Calu3 (cell line): ENCODE measurements around the gene SLC12A5. TPM values are rescaled to one million over a fixed set of nuclear protein-coding genes. Genes with fewer than 3 reads are reported as not detected.

ENCODE experiments used
- BruUV-seq: library from RNA; stranded (reverse); fragments of 400-500 nt; replicated peaks from 2 replicates; lab custom pipeline; 2021; lab: Mats Ljungman, UMichigan
- CTCF ChIA-PET: fragments of 300-600 bp; sonication (Branson Sonifier 250); formaldehyde crosslinking; loops from one replicate; lab custom pipeline; 2022; ENCODE audit warnings: antibody characterized with exemption; lab: Charles Lee
- DNase-seq: peaks from one replicate; pipeline ENCODE4 v3.0.0; 2022
- H3K27ac Mint-ChIP-seq: one replicate; pipeline ENCODE4 v1.8.0; 2022; ENCODE audit warnings: mixed read lengths; ENCODE audit not compliant: unreplicated experiment
- H3K27me3 Mint-ChIP-seq: one replicate; pipeline ENCODE4 v1.8.0; 2022; ENCODE audit warnings: mixed read lengths; ENCODE audit not compliant: unreplicated experiment
- H3K36me3 Mint-ChIP-seq: one replicate; pipeline ENCODE4 v1.8.0; 2022; ENCODE audit warnings: mild to moderate bottlenecking, moderate library complexity, mixed read lengths; ENCODE audit not compliant: insufficient read depth, unreplicated experiment
- H3K4me1 Mint-ChIP-seq: one replicate; pipeline ENCODE4 v1.8.0; 2022; ENCODE audit warnings: mild to moderate bottlenecking, low read depth, mixed read lengths; ENCODE audit not compliant: unreplicated experiment
- H3K4me3 Mint-ChIP-seq: one replicate; pipeline ENCODE4 v1.8.0; 2022; ENCODE audit warnings: mild to moderate bottlenecking, low read depth, moderate library complexity, mixed read lengths; ENCODE audit not compliant: unreplicated experiment
- H3K9me3 Mint-ChIP-seq: one replicate; pipeline ENCODE4 v1.8.0; 2022; ENCODE audit warnings: low read depth, mixed read lengths; ENCODE audit not compliant: unreplicated experiment
- CTCF ChIP-seq: fragments of 200-600 bp; IDR thresholded peaks from one replicate; pipeline ENCODE4 v1.8.0; 2022; ENCODE audit warnings: antibody characterized with exemption; ENCODE audit not compliant: unreplicated experiment
- intact Hi-C: fragments of 100-400 bp; cut with micrococcal nuclease; formaldehyde crosslinking; loops from one replicate; pipeline ENCODE4 v1.10.0; 2022; ENCODE audit not compliant: unreplicated experiment
- total RNA-seq: library from RNA; stranded (reverse); gene quantifications from 2 replicates; pipeline ENCODE4 v1.2.3, GENCODE V29; 2022

Gene SLC12A5
- total RNA-seq, 1 experiment from 2014 or later: 2.1 TPM

DNA sequence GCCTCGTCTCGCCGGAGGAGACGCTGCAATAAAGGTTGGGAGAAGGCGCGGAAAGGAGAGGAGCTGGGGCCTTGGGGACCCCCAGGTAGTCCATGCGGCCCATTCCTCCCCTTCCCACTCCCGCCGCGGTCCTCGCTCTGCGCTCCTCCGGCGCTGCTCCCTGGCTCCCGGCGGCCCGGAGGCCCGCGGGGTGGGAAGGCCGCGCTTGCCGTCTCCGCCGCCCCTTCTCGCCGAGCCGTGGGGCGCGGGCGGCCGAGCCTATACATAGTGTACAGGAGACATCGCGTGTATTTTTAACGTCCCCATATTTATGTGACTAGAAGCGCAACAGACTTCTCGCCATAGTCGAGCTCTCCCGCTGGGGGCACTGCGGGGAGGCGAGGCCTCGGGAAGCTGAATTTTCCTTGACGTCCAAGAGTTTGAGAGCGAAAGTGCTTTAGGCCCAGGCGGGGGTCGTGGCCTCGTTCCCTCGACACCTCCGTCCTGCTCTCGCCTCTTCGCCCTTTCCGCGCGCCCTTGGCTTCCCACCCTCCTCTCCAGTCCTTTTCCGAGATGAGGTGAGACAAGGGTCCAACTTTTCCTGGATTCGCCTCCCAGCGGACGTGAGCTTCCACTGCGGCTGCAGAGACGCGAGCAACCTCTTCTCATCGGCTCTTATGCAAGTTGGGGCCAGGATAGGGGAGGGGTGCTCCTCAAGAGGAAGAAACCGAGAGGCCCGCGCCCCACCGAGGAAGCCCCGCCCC lies 29.0 kb downstream of the SLC12A5 start:
- CTCF ChIA-PET: interaction anchor here (0.8 to 1.7 kb wide), 2 partner anchors 15 to 34 kb away, joined by 4 read pairs; no protein-coding TSS in a partner anchor
- no peaks in the 10 kb centered on the region for H3K4me1 Mint-ChIP-seq
- no peak for TF ChIP-seq CTCF
- DNase-seq: no peak
- peaks cover 33% of the 10 kb centered on the region for H3K27me3 Mint-ChIP-seq
- H3K36me3 Mint-ChIP-seq: peaks cover 20% of the 10 kb centered on the region
- H3K27ac Mint-ChIP-seq: no peak overlapping the region
- BruUV-seq: no TSS peak
- no peak overlapping the region for H3K4me3 Mint-ChIP-seq
- no peaks in the 10 kb centered on the region for H3K9me3 Mint-ChIP-seq
- intact Hi-C loops: no loop called here

DNA sequence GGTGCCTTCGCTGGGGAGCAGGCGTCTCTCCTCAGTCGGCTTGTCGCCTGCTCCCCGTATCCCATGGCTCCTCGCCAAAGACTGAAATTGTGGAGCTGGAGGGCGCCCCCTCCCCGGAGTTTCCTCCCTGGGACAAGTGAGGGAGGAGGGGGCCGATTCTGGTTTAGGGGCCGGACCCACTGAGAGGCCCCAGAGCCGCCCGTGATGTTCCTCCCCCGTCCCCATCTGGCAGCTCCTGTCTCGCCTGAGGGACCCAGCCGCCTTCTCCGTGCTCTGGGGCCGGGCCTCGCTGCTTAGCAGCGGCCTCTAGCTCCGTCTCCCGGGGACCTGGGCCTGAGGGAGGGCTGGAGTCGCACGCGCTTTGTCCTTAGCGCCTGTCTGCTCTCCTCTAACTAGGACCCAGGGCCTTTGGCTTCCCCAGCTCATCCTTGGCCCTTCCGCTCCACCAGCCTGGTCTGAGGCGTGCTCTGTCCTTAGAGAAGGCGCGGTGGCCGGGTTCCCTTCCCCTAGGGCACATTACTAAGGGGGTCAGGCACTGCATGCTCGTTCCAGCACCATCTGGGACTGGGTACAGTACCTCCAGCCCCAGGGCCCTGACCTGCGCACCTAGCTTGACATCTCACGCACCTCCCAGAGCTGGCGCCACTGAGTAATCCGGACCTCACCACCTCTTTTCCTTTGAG lies 29.7 kb downstream of the SLC12A5 start:
- no peak overlapping the region for H3K4me3 Mint-ChIP-seq
- CTCF ChIA-PET: interaction anchor here (0.8 to 1.7 kb wide), 2 partner anchors 16 to 35 kb away, joined by 4 read pairs; no protein-coding TSS in a partner anchor

GRCh38 chr20:46060301-46060881 lies 31.4 kb downstream of the SLC12A5 start:
- Mint-ChIP-seq H3K27ac (no peak overlapping the region), H3K4me1 (no peaks in the 10 kb centered on the region), H3K9me3 (no peaks in the 10 kb centered on the region), H3K27me3 (peaks cover 9% of the 10 kb centered on the region), H3K36me3 (peaks cover 41% of the 10 kb centered on the region), H3K4me3 (no peak overlapping the region)
- no TSS peak for BruUV-seq
- intact Hi-C loops: no loop called here
- CTCF ChIA-PET: no interaction called here
- DNase-seq: no peak
- no peak for TF ChIP-seq CTCF

More for the DNA sequence above, 29.7 kb downstream of the SLC12A5 start:
- no TSS peak for BruUV-seq
- no peaks in the 10 kb centered on the region for H3K9me3 Mint-ChIP-seq
- H3K27me3 Mint-ChIP-seq: peaks cover 26% of the 10 kb centered on the region
- no peak for DNase-seq
- no peaks in the 10 kb centered on the region for H3K4me1 Mint-ChIP-seq
- no peak overlapping the region for H3K27ac Mint-ChIP-seq
- TF ChIP-seq CTCF: no peak
- peaks cover 25% of the 10 kb centered on the region for H3K36me3 Mint-ChIP-seq
- intact Hi-C loops: no loop called here

GRCh38 chr20:46060975-46061374 lies 32.0 kb downstream of the SLC12A5 start:
- DNase-seq: no peak
- no TSS peak for BruUV-seq
- intact Hi-C loops: no loop called here
- CTCF ChIA-PET: interaction anchor here (0.7 kb wide), 1 partner anchor 138 kb away, joined by 3 read pairs; no protein-coding TSS in a partner anchor
- no peak overlapping the region for H3K27ac Mint-ChIP-seq
- H3K9me3 Mint-ChIP-seq: no peaks in the 10 kb centered on the region
- no peak overlapping the region for H3K4me3 Mint-ChIP-seq
- peaks cover 3% of the 10 kb centered on the region for H3K27me3 Mint-ChIP-seq
- TF ChIP-seq CTCF: no peak
- H3K36me3 Mint-ChIP-seq: peaks cover 46% of the 10 kb centered on the region
- no peaks in the 10 kb centered on the region for H3K4me1 Mint-ChIP-seq
